Osteoblast (primary cell): ENCODE measurements around the gene CRABP2. TPM values are rescaled to one million over a fixed set of nuclear protein-coding genes. Genes with fewer than 3 reads are reported as not detected.

Source experiments
- DNase-seq: peaks from one replicate; pipeline ENCODE4 v3.0.0; 2011; ENCODE audit warnings: low spot score, mixed read lengths; ENCODE audit not compliant: insufficient read length; ENCODE audit errors: missing footprints
- H2AFZ ChIP-seq: 2 replicates; pipeline ENCODE4 v1.6.0; 2011; ENCODE audit warnings: mild to moderate bottlenecking, low read length
- H3K27ac ChIP-seq: 2 replicates; pipeline ENCODE4 v1.5.1; 2011; ENCODE audit warnings: mild to moderate bottlenecking, low read depth, low read length, moderate library complexity
- H3K27me3 ChIP-seq: 2 replicates; pipeline ENCODE4 v1.6.0; 2012; ENCODE audit warnings: mild to moderate bottlenecking, control low read depth, inconsistent platforms, low read length, moderate library complexity; ENCODE audit not compliant: insufficient read depth
- H3K36me3 ChIP-seq: 2 replicates; pipeline ENCODE4 v1.5.1; 2011; ENCODE audit warnings: mild to moderate bottlenecking, low read length, control low read depth, moderate library complexity; ENCODE audit not compliant: insufficient read depth
- H3K4me1 ChIP-seq: 2 replicates; pipeline ENCODE4 v1.5.1; 2011; ENCODE audit warnings: mild to moderate bottlenecking, low read length, control low read depth, moderate library complexity; ENCODE audit not compliant: insufficient read depth
- H3K4me2 ChIP-seq: 2 replicates; pipeline ENCODE4 v1.6.0; 2011; ENCODE audit warnings: mild to moderate bottlenecking, low read length; ENCODE audit not compliant: insufficient read depth
- H3K4me3 ChIP-seq: fragments of 200-600 bp; sonication (generic); 3 replicates; pipeline ENCODE4 v1.5.1; 2012; ENCODE audit warnings: mild to moderate bottlenecking, low read length, inconsistent platforms; ENCODE audit not compliant: insufficient read depth
- H3K79me2 ChIP-seq: 2 replicates; pipeline ENCODE4 v1.6.0; 2012; ENCODE audit warnings: mild to moderate bottlenecking, low read length, control low read depth, inconsistent platforms; ENCODE audit not compliant: insufficient read depth
- H3K9me3 ChIP-seq: 2 replicates; pipeline ENCODE4 v1.5.1; 2011; ENCODE audit warnings: low read depth, low read length, control low read depth
- H4K20me1 ChIP-seq: 2 replicates; pipeline ENCODE4 v1.6.0; 2012; ENCODE audit warnings: mild to moderate bottlenecking, low read length, control low read depth; ENCODE audit not compliant: insufficient read depth
- CTCF ChIP-seq: IDR thresholded peaks from 2 replicates; pipeline ENCODE4 v1.5.1; 2011; ENCODE audit warnings: mild to moderate bottlenecking, low read depth, low read length, moderate library complexity; ENCODE audit errors: extremely low read depth
- total RNA-seq: library from RNA; depleted of rRNA; stranded (reverse); fragments of >200 nt; gene quantifications from 2 replicates; pipeline ENCODE4 v1.2.3, GENCODE V29; 2012

CRABP2 gene
- total RNA-seq, 1 donor, result 16.6 TPM

- H2AFZ ChIP-seq, result no peak overlapping the region
- no peaks in the 10 kb centered on the region for H3K79me2 ChIP-seq
- DNase-seq, result peak; percentile 62
- no peaks in the 10 kb centered on the region for H3K9me3 ChIP-seq
- H3K4me2 ChIP-seq, result peak overlapping the region; percentile 51
- H3K27ac ChIP-seq, result no peak overlapping the region
- no peaks in the 10 kb centered on the region for H3K36me3 ChIP-seq
- peaks cover 38% of the 10 kb centered on the region for H3K4me1 ChIP-seq
- peaks cover 41% of the 10 kb centered on the region for H3K27me3 ChIP-seq
- no peaks in the 10 kb centered on the region for H4K20me1 ChIP-seq
- H3K4me3 ChIP-seq, result no peak overlapping the region
- TF ChIP-seq CTCF, result no peak
Measured at GRCh38 chr1:156657741-156658319, 47.6 kb downstream of the CRABP2 start.

GRCh38 chr1:156656806-156657740 is 48.3 kb downstream of the CRABP2 start:
- Histone ChIP-seq H3K27me3 (peaks cover 41% of the 10 kb centered on the region), H3K36me3 (no peaks in the 10 kb centered on the region), H3K4me2 (peak overlapping the region; percentile 51), H3K4me1 (peaks cover 30% of the 10 kb centered on the region), H2AFZ (peak overlapping the region; percentile 15), H3K79me2 (no peaks in the 10 kb centered on the region), H3K9me3 (no peaks in the 10 kb centered on the region), H3K4me3 (peak overlapping the region; percentile 53), H4K20me1 (peaks cover 5% of the 10 kb centered on the region), H3K27ac (no peak overlapping the region)
- DNase-seq, result peak; percentile 98
- TF ChIP-seq CTCF, result peak; percentile 93

GRCh38 chr1:156655904-156656516 is 49.4 kb downstream of the CRABP2 start:
- TF ChIP-seq CTCF, result no peak
- peaks cover 41% of the 10 kb centered on the region for H3K27me3 ChIP-seq

More at GRCh38 chr1:156655904-156656516, 49.4 kb downstream of the CRABP2 start:
- H3K4me1 ChIP-seq, result peaks cover 20% of the 10 kb centered on the region
- H3K27ac ChIP-seq, result no peak overlapping the region
- H3K79me2 ChIP-seq, result no peaks in the 10 kb centered on the region
- H4K20me1 ChIP-seq, result peaks cover 5% of the 10 kb centered on the region
- H3K9me3 ChIP-seq, result no peaks in the 10 kb centered on the region
- peak; percentile 22 for DNase-seq
- H3K4me2 ChIP-seq, result no peak overlapping the region
- H2AFZ ChIP-seq, result no peak overlapping the region
- no peak overlapping the region for H3K4me3 ChIP-seq
- no peaks in the 10 kb centered on the region for H3K36me3 ChIP-seq
